Adipose tissue (tissue), 3 donors: ENCODE results near the gene NEB. TPM values are rescaled to one million over a fixed set of nuclear protein-coding genes. Genes with fewer than 3 reads are reported as not detected.
"Not testable (repeated sequence)": the region's sequence is repeated elsewhere in the genome, so short reads cannot be mapped to it uniquely, and the experiment has no call there.

Experiments used
- H3K27ac ChIP-seq: one replicate; pipeline ENCODE4 v1.5.1; 2013; ENCODE audit warnings: low read depth, low read length
- WGBS, 3 donors: extraction: QIAGEN DNeasy Blood & Tissue Kit; methylation state at CpG; one replicate each; pipeline ENCODE4 v1.1.7; 2013; 5-methylcytosine and 5-hydroxymethylcytosine counted together
- polyA plus RNA-seq, 3 donors: library from polyadenylated mRNA; stranded (reverse); fragments of 200-250 nt; gene quantifications; one replicate each; pipeline ENCODE4 v1.2.3, GENCODE V29; 2013
- donor health status: healthy with polysubstance abuse.
- donor health status: Bipolar disorder and iron deficiency.
- donor health status: healthy.

Gene NEB
- polyA plus RNA-seq, 3 donors: 0.42 to 1.1 (median 1.0) TPM

- no peak overlapping the region for H3K27ac ChIP-seq
- WGBS, 3 donors: 91 to 97% (median 92%) methylated on average over 4 of the region's 4 CpGs
Measured at GRCh38 chr2:151718796-151719195, 15.5 kb downstream of the NEB start.

GRCh38 chr2:151718247-151718646, 16.0 kb downstream of the NEB start:
- H3K27ac ChIP-seq: no peak overlapping the region
- WGBS, 3 donors: 95 to 100% (median 98%) methylated on average over 2 of the region's 2 CpGs

DNA sequence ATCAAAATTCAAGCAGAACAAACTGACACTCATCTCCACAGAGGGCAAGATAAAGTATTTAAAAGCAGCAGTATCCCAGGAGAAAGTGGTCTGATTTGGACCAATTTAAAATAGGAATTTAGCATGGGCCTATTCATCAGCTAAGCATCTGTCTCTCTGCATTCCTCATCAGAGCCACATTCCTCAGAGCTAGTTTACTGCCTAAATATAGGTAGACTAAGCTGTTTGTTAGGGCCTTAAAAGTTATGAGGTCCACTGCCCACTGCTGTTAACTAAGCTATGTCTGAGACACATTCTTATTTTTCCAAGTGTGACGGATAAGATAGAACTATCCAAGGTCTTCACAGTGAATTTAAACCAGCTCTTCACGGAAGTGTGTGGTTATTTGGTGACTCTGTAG, 17.6 kb downstream of the NEB start:
- no peak overlapping the region for H3K27ac ChIP-seq
- WGBS, 3 donors: 87 to 96% (median 95%) methylated on average over 2 of the region's 2 CpGs

DNA sequence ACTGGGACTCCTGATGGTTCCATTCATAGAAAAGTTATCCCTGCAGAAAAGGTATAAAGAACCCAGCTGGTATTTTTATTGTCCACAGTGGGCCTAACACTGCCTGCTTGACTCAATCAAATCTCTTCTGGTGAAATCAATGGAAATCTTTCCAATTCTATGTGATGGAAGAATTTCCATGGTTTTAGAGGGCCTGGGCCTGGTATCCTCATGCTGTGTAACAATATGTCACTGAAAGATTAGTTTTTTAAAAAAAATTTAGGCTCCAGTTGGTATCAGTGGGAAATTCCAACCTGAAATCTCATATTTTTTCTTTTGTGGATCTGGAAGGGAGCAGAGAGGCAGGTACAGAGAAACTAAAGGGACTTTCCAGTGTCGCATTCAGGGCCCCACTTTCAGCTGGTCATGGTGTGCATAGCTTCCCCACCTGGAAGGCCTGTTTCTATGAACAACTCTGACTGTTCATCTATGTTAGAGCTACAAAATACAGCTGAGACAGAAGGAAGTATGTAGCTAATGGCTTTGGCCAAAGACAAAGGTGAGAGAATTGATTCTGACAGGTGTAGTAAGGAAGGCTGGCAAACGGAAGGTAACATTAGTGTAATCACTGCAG, 20.9 kb downstream of the NEB start:
- WGBS, 3 donors: 81 to 92% (median 88%) methylated on average over 2 of the region's 2 CpGs
- H3K27ac ChIP-seq: no peak overlapping the region

DNA sequence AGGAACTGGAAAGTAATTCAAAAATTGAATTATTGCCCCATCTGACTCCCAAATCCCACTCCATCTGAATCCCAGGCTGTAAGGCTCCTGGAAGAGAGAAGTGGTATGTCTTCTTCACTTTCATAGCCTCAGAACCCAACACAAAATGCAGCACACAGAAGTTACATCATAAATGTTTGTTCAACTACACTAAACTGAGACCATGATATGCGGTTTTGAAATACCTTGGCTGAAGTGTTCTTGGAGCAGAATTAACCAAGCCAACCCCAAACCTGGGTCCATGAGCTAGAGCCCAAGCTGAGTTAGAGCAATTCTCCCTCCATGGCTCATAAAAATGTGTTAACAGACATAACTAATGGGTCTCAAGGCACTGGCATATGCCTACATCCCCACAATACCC, 23.3 kb downstream of the NEB start:
- 64 to 87% (median 81%) methylated on average over 1 of the region's 1 CpG for WGBS, 3 donors
- no peak overlapping the region for H3K27ac ChIP-seq

GRCh38 chr2:151708788-151709187, 25.5 kb downstream of the NEB start:
- no peak overlapping the region for H3K27ac ChIP-seq
- WGBS, 3 donors: 83 to 87% (median 86%) methylated on average over 6 of the region's 6 CpGs

GRCh38 chr2:151707857-151708256, 26.4 kb downstream of the NEB start:
- H3K27ac ChIP-seq: no peak overlapping the region
- WGBS, 3 donors: 52 to 65% (median 59%) methylated on average over 4 of the region's 4 CpGs

- WGBS, 3 donors: 95 to 96% (median 96%) methylated on average over 21 to 25 of the region's 29 CpGs
- H3K27ac ChIP-seq: not testable (repeated sequence)
Measured at GRCh38 chr2:151704480-151704961, 29.8 kb downstream of the NEB start.

DNA sequence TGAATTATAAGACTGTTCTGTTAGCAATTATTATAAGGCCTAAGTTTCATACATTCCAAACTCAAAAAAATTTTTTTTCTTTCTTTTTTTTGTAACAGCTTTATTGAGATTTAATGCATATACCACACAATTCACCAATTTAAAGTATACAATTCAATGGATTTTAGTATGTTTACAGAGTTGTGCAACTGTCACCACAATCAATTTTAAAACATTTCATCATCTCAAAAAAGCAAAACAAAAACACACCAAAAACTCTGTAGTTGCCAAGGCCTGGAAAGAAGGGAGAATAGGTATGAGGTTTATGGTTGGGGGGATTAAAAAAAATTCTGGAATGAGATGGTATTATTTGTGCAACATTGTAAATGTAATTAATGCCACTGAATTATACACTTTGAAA, 36.1 kb downstream of the NEB start:
- H3K27ac ChIP-seq: not testable (repeated sequence)

GRCh38 chr2:151695778-151696177, 38.5 kb downstream of the NEB start:
- 84 to 92% (median 90%) methylated on average over 3 of the region's 3 CpGs for WGBS, 3 donors

DNA sequence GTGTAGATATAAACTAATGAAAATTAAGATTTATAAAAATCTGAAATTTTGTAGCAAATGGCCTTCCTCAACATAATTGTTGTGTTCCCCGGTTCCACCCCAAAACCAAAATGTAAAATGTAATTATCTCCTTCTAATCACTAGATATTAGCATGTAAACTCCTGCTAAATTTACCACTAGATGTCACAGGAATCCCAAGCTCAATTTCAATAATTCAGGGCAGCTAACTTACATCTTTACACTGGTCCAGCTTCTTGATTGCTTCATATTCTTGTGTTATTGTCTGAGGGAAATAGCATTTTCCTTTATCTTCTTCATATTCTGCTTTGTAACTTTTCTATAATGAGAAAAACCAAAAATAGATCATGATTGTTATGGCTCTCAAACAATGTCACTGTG, 42.6 kb downstream of the NEB start:
- WGBS, 3 donors: 95 to 100% (median 95%) methylated on average over 1 of the region's 1 CpG
- no peak overlapping the region for H3K27ac ChIP-seq

More at GRCh38 chr2:151695778-151696177, 38.5 kb downstream of the NEB start:
- H3K27ac ChIP-seq: no peak overlapping the region

- 78 to 84% (median 79%) methylated on average over 2 of the region's 2 CpGs for WGBS, 3 donors
Measured at GRCh38 chr2:151688719-151689118, 45.6 kb downstream of the NEB start.

GRCh38 chr2:151682459-151683003, 51.7 kb downstream of the NEB start:
- 62 to 68% (median 68%) methylated on average over 4 of the region's 4 CpGs for WGBS, 3 donors
- H3K27ac ChIP-seq: no peak overlapping the region

More at GRCh38 chr2:151688719-151689118, 45.6 kb downstream of the NEB start:
- H3K27ac ChIP-seq: no peak overlapping the region

- no peak overlapping the region for H3K27ac ChIP-seq
- 55 to 84% (median 72%) methylated on average over 3 of the region's 3 CpGs for WGBS, 3 donors
Measured at GRCh38 chr2:151681051-151681450, 53.2 kb downstream of the NEB start.

GRCh38 chr2:151679994-151680393, 54.3 kb downstream of the NEB start:
- WGBS, 3 donors: 62 to 87% (median 85%) methylated on average over 1 of the region's 1 CpG
- H3K27ac ChIP-seq: no peak overlapping the region

DNA sequence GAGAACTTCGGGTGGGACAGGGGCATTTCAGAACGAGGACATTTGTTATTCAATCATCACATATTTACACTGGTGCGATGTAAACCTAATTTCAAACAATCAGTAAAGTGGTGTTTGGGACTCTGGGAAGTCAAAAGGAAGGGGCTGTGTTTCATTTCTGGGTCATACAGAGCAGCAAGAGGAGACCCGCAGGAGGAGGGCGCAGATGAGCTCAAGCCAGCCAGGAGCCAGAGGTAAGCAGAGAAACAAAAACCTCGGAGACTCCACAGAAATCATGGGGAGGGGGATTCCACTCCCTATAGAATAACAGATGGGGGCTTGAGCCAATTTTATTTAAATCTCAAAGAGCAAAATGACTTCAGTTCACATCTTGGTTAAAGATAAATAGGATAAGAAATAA, 55.4 kb downstream of the NEB start:
- H3K27ac ChIP-seq: no peak overlapping the region
- 87 to 93% (median 91%) methylated on average over 6 of the region's 6 CpGs for WGBS, 3 donors

- H3K27ac ChIP-seq: no peak overlapping the region
- 76 to 91% (median 83%) methylated on average over 2 of the region's 2 CpGs for WGBS, 3 donors
Measured at GRCh38 chr2:151673016-151673415, 61.3 kb downstream of the NEB start.

DNA sequence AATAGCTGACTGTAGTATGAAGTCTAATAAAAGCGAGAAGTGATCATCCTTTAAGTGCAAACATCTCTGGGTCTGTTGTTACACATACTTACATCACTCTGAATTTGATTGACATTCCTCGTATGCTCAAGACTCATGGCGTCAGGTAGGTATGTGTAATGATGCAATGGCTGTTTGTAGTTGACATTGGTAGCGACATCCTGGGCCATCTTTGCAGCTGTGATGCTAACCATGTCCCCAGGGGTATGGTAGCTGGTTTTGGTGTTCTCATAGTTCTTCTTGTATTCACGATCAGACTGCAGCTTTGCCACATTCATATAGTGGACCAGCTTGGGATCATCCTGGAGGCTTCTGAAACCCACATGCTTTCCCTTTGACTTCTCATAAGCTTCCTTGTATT, 62.0 kb downstream of the NEB start:
- 84 to 91% (median 90%) methylated on average over 5 of the region's 5 CpGs for WGBS, 3 donors
- H3K27ac ChIP-seq: no peak overlapping the region

- 92 to 95% (median 94%) methylated on average over 9 of the region's 9 CpGs for WGBS, 3 donors
- no peak overlapping the region for H3K27ac ChIP-seq
Measured at GRCh38 chr2:151670846-151671597, 63.3 kb downstream of the NEB start.

- H3K27ac ChIP-seq: no peak overlapping the region
- WGBS, 3 donors: 77 to 85% (median 84%) methylated on average over 7 of the region's 7 CpGs
Measured at GRCh38 chr2:151670346-151670745, 63.9 kb downstream of the NEB start.
